Amygdala (tissue), 56 donors: ENCODE measurements around the gene C19orf44.
"Not testable (repeated sequence)": the region's sequence is repeated elsewhere in the genome, so short reads cannot be mapped to it uniquely, and the experiment has no call there.

Experiments
- DNase-seq, 56 donors: peaks; one replicate each; lab custom pipeline; 2025; lab: John Stamatoyannopoulos, UW

The C19orf44 gene

DNA sequence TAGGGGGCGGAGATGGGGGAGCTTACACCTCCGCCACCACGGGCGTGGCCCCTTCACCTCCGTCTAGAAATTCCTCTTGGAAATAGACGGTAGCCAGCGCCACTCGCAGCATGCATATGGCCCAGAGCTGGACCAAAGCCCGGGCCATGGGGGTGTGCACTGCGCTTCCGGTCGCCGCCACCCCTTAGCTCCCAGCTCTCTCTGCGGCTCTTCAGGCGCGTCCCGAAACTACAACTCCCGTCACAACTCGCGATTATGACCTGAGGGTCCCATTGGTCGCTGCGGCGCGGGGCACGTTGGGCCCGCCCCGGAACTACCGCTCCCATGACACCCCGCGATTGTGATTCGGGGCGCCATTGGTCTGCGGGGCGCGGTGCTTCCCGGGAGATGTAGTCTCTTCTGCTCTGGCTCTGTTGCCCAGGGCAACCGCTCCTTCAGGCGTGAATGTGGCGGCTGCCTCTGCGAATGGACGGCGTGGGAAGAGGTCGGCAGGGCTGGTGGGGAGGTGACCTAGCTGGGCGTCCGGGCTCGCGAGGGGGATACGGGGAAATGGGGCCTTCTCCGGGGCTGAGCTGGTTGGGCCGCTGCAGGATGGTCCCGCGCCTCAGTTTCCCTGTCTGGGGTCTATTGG is at the start of gene C19orf44, which contains the start of gene CALR3:
Gene C19orf44, plus strand, starts transcription at position 413 of the 631 bp plus-strand sequence. CDS start 4,399 bp downstream, outside the sequence.
Gene CALR3, minus strand, starts transcription at position 186 of the 631 bp plus-strand sequence. Its CDS starts 38 bp downstream, at position 148.
- DNase-seq, result peak; percentile 47 to 99 (median 97)

DNA sequence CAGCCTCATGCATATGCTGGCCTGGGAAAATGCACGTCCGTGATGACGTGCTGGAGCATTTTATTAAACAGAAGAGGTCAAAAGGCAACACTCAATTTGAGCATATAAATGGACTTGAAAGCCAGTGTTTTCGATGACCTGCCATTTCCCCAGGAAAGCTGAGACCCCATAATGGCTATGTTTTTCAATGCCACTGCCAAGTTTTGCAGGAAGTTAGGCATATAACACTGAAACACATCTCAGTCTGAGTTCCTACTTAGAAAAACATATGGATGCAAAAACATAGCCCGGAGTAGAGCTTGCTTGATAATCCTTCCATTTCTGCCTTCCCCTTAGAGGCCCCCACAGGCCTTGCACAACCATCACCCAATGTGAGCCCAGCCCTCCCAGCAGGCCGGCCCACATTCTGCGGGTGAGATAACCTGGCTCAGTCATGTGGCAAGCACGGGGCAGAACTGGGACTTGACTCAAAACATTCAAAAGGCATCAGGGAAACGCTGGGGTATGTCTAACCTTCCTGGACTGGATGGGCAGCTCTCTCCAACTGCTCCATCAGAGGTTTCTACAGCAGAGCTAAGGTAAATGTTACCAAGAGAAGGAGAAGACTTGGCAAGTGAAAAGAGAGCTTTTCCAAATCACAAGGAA is 49.3 kb upstream of the C19orf44 start:
- peak in 8 of 56 donors; percentile 8 to 68 (median 24) for DNase-seq

DNA sequence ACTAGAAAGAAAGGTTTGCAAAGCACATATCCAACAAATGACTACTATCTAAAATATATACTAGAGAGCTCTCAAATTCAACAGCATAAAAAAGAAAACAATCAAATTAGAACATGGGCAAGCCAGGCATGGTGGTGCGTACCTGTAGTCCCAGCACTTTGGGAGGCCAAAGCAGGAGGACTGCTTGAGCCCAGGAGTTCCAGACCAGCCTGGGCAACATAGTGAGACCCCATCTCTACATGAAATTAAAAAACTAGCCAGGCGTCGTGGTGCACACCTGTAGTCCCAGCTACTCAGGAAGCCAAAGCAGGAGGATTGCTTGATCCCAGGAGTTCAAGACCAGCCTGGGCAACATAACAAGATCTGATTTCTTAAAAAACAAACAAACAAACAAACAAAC is 47.3 kb upstream of the C19orf44 start:
- not testable (repeated sequence) for DNase-seq

DNA sequence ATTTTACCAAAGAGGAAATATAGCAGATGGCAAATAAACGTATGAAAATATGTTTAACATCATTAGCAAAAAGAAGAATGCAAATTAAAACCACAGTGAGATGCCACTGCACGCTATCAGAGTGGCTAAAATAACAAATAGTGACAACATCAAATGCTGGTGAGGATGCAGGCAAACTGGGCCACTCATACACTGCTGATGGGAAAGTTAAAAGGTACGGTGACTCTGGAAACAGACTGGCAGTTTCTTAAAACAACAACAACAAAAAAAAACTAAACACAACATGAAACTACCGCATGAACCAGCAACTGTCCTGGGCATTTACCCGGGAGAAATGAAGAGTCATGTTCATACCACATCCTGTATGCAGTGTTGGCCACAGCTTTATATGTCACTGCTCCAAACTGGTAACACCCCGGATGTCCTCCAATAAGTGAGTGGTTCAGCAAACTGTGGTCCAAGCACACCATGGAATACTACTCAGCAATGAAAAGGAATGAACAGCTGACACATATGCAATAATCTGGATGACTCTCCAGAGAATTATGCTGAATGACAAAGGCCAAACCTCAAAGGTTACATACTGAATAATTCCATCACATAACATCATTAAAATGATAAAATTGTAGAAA is 46.7 kb upstream of the C19orf44 start:
- no peak for DNase-seq

DNA sequence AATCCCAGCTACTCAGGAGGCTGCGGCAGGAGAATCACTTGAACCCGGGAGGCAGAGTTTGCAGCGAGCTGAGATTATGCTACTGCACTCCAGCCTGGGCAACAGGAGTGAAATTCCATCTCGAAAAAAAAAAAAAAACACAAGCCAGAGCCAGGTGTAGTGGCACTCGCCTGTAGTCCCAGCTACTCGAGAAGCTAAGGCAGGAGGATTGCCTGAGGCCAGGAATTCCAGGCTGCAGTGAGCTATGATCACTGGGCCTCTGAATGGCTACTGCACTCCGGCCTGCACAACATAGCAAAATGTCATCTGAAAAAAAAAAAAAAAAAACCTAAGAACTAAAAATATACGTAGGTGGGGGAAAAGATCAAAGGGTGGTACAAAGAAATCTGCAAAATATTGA is 43.9 kb upstream of the C19orf44 start:
- DNase-seq, result no peak

DNA sequence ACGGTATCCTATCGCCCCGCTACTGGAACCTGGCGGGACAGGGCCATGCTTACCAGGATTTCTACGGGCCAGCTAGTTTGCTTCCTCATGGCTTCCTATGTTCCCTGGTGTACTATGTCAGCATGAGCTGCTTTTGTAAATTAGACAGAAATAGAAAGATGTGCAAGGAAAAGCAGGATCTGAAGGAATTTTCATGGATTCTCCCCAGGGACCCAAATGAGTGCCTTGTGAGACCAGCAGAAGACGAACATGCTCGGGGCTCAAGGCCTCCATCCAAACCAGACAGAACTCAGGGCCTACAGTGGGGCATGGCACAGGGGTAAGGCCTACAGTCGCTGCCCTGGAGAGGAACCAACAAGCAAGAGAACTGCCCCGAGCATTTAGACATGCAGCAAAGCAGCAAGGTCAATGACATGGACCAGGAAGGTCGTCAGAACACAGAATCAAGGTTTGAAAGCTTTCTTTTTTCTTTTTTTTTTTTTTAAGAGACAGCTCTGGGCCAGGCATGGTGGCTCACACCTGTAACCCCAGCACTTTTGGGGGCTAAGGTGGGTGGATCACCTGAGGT is 41.8 kb upstream of the C19orf44 start:
- no peak for DNase-seq

DNA sequence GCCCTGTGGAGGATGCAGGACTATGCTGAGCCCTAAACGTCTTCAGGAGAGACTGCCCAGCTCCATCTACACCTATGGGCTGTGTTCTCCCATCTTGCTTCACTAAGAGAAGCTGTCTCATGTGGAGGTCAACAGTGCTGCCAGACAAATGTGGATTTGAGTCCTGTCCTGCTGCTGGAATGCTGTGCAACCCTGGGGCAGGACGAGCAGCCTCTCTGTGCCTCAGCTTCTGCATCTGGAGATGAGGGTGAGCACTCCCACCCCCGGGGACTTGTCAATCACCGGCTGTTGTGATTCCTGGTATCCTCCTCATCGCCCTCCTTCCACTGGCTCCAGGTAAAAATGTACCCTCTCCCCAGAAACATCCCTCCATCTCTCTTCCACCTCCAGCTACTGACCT is 40.7 kb upstream of the C19orf44 start:
- no peak for DNase-seq

DNA sequence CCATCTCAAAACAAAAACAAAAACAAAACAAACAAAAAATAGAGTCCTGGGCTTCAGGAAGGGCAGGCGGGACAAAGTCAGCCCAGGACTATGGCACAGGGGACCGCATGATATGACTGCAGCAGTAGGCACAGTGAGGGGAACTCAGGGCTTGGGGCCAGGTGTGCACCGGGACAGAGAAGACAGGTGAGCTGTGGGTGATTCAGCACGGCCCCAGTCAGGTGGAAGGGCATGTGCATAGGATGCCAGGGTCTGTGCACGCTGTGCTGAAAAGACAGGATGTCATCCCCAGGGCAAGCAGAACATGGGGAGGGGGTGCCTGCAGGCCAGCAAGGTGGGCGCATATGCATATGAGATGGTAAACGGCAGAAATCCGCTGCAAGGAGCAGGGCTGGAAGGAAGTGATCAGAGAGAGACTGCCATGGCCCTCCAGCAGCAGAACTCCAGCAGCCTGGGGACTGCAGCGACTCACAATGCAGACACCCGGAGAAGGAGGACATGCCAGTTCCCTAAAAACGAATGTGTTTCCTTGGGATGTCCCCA is 39.5 kb upstream of the C19orf44 start:
- peak in 1 of 56 donors; percentile 29 for DNase-seq

DNA sequence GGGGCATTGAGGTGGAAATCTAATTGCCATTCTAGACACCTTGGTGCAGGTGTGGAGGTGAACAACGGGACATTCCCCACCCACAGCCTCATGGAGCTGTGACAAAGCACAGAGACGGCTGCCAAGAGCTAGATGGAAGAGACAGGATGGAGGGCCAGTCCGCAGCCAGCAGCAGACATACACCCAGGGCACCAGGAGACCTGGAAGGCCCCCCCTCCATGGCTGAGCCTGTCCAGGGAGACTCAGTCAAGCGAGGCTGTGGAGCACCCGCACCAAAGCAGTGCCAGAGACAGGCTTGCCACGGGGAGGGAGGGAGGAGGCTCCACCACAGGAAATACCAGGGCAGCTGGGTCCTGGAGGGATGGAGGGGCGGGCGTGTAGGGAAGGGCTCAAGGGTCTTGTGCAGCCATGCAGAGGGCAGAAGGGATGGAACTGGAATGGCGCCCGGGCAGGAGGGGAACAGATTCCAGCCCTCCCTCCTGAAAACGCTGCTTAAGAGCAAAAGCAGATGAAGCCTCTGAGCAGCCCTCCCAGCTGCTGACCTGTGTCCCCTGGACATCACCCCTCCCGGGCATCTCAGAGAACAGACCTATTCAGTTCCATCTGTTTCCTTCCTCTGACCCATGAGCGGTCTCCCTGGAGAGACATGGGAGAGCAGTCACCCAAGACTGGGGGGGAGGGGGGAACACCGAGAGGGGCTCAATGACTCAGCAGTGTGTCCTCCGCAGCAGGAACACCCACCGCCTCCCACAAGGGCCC is 38.8 kb upstream of the C19orf44 start:
- peak in 20 of 56 donors; percentile 21 to 50 (median 31) for DNase-seq

DNA sequence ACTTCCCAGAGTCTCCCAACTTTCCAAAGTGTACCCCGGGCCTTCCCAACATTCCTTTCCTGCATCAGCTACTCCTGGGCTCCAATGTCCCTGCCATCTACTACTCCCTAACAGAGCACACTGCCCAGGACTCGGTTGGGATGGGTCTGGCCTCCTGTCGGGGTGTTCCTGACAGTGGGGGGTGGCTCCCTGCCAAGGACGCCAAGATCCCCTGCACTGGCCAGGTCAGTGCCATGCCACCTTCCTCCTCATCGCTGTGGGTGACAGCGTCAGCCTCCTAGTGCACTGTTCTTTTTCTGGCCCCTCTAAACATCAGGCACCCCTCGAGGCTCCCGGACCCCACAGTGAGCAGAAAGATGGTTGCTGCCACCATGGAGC is 38.3 kb upstream of the C19orf44 start:
- DNase-seq, result no peak

DNA sequence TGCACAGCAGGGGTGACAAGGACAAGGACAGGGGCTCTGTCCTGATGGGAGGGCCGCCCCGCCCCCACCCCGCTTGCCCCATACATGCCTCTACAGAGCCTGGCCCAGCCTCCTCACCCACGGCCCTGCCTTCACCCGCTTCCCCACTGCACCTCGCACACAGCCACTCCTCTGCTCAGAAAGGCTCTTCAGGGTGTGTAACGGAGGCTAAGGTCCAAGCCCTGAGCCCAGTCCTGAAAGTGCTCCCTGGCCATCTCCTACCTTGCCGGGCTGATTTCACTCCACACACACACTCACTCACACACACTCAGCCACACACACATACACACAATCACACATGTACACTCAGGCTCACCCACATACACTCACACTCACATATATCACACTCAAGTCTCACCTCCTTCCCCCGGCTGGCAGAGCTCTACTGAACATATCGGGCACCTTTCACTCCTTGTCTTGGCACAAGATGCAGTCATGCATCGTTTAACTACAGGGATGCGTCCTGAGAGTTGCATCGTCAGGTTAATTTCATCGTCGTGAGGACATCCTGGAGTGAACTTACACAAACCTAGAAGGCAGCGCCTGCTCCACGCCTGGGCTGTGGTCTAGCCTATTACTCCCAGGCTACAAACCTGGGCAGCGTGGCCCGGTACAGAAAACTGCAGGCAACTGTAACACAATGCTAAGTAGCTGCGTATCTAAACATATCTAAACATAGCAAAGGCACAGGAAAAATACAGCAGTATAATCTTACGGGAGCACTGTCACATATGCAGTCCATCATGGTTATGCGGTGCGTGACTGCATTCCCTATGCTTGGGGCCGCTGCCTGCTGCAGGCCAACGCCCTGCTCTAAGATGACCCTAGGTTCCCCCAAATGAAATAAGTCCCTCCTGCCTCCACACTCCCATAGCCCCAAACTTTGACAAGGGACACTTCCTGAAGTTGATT is 37.5 kb upstream of the C19orf44 start:
- no peak for DNase-seq

DNA sequence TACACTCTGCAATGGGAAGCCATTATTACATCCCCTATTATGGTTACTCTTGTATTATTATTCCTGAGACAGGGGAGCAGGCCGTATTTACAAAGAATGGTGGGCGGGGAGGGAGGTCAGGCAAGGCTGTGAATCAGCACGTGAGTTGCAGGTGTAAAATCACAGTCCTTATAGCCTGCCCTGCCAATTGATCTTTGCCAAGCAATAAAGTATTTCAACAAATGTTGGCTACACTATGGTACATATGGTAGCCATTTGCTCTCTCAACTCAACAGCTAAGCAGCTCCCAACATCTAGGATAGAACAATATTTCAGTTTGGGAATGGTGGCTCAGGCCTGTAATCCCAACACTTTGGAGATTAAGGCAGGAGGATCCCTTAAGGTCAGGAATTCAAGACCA is 36.5 kb upstream of the C19orf44 start:
- DNase-seq, result no peak

DNA sequence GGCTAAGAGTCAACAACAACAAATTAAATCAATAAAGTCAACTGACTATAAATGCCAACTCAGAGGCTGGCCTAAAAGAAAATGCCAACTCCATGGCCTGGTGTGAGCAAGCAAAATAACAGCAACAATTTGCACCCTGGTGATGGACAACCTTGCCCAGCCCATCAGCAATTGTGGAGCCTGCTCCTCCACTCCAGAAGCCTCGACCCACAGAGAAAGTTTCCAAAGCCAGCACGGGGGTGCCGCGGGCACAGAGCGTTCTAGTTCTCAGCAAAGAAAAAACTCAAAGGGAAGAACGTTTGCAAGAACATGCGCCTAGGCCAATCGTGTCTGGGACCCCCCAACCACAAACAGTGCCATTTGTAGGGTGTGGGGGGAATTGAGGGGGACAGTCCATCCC is 35.7 kb upstream of the C19orf44 start:
- peak in 17 of 56 donors; percentile 11 to 69 (median 36) for DNase-seq

DNA sequence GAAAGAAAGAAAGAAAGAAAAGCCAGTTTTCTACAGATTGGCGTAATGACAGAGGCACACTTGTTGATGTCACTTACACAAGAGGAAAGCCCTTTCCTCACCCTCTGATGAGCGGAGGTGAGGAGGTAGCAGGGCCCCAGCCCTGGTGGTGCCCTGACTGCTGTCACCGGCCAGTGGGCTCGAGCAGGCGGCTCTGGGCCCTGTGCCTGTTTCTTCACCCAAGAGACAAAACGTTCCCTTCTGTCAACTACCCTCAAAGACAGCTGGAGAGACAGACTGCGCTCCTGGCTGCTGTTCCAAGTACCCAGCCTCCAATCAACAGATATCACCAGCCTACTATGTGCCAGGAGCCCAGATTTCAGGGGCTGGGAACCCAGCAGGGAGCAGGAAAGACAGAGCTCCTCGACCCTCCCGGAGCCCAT is 34.6 kb upstream of the C19orf44 start:
- DNase-seq, result peak in 11 of 56 donors; percentile 7 to 41 (median 21)

DNA sequence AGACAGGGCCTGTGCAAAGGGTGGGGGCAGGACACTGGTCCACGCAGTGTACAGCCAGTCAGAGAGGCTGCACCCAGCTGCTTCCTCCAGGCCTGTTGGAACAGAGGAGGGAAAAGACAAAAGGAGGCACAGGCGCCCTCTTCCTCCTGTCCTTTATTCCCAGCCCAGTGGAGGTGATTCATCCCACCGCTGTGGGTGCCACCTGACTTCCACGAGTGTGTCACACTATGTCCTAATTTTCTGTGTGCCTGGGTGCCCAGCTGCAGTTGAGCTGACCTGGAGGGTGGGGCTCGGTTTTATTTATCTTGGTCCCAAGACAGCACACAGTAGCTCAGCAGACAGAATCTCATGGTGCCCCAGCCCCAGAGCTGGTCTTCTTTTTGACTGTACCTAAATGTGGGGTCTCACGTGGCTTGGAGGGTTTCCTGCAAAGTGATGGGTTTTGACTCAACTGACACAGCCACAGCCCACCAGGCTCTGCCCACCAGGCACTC is 33.4 kb upstream of the C19orf44 start:
- peak in 1 of 56 donors; percentile 8 for DNase-seq

DNA sequence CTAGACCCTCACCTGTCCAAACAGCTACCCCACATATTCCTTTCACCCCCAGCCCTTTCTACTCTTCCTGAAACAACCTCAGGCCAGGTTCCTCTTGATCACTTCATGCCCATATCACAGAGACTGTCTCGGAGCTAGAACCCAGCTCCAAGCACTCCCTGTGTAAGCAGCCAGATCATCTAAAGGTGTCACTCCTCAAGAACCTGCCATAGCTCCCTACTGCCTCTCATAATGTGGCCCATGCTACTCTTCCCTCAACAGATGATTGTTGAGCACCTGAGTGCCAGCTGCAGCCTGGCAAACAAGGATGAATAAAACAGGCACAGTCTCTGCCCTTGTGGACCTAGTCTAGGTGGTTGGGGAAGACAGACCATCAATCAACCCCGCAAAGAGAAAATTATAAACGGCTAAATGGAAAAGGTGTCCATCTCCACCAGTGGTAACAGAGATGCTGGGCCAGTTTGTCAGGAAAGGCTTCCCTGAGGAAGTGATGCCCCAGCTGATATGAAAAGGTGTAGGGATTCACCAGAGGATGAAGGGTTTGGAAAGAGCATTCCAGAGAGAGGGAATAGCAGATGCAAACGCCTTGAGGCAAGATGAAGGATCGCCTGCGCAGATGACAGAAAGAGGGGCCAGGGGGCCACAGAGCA is 32.7 kb upstream of the C19orf44 start:
- DNase-seq, result no peak

DNA sequence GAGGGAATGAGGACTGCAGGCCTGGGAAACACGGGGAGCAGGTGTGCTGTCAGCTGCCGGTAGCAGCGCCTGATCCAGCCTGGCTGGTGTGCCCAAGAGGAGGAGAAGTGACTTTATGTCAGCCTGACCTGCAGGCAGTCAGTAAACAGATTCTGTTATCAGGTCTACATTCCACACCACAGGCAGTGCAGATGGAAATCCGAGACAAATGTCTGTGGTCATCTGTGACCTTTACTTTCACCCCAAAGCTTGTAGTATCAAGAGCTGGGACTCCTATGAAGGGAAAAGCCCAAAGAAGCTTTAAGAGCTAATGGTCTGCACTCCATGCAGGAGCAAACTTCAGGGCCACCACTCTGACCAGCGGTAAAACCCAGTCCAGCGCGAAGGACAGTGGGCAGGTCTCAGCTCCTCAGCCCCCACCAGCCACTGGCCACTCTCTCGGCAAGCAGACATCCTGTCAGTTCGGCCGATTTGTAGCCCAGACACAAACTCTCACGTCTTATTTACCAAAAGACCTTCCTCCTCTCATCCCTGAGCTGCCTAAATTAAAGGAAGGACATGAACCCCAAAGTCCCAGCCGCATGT is 32.1 kb upstream of the C19orf44 start:
- DNase-seq, result no peak

DNA sequence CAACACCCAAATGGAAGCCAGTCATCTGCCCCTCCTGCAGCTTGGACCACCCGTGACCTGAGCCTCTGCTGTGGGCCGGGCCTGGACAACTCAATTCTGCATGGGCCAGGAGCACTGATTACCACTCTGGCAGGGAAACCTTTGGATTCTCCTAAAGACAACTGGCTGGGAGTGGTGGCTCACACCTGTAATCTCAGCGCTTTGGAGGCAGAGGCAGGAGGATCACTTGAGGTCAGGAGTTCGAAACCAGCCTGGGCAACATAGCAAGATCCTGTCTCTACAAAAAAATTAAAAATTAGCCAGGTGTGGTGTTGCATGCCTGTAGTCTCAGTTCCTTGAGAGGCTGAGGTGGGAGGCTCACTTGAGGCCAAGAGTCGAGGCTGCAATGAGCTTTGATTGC is 31.0 kb upstream of the C19orf44 start:
- DNase-seq, result no peak
